ENCODE results near the gene SEZ6L. TPM values are rescaled to one million over a fixed set of nuclear protein-coding genes. Genes with fewer than 3 reads are reported as not detected.

SEZ6L gene
- total RNA-seq, 4 donors from 2014 or later: under 0.01 to 0.63 (median 0.22) TPM

GRCh38 chr22:26321469-26321913 lies 152.2 kb downstream of the SEZ6L start:
- no peak for DNase-seq (ENCODE audit: low spot score in 2 of 2)

GRCh38 chr22:26322179-26322905 lies 153.1 kb downstream of the SEZ6L start:
- H3K4me1 ChIP-seq: no peaks in the 10 kb centered on the region
- DNase-seq (ENCODE audit: low spot score in 2 of 2): no peak
- no peak overlapping the region for H3K4me3 ChIP-seq
- no peaks in the 10 kb centered on the region for H3K27me3 ChIP-seq
- no peaks in the 10 kb centered on the region for H3K9me3 ChIP-seq
- H3K27ac ChIP-seq: no peak overlapping the region
- 73 to 77% methylated on average over 11 of the region's 11 CpGs for WGBS, 2 donors
- H3K36me3 ChIP-seq: no peaks in the 10 kb centered on the region
- no peak for TF ChIP-seq CTCF (IDR thresholded peaks at IDR 0.05)
- TF ChIP-seq POLR2A (IDR thresholded peaks at IDR 0.05): no peak
- no peak for TF ChIP-seq EP300 (IDR thresholded peaks at IDR 0.05)

More at GRCh38 chr22:26321469-26321913, 152.2 kb downstream of the SEZ6L start:
- Histone ChIP-seq H3K9me3 (no peaks in the 10 kb centered on the region), H3K36me3 (no peaks in the 10 kb centered on the region), H3K27ac (no peak overlapping the region), H3K4me1 (no peaks in the 10 kb centered on the region), H3K4me3 (no peak overlapping the region), H3K27me3 (no peaks in the 10 kb centered on the region)
- TF ChIP-seq EP300 (IDR thresholded peaks at IDR 0.05) (no peak), POLR2A (IDR thresholded peaks at IDR 0.05) (no peak), CTCF (IDR thresholded peaks at IDR 0.05) (no peak)
- WGBS, 2 donors: 47 to 49% methylated on average over 12 of the region's 12 CpGs

- TF ChIP-seq EP300 (IDR thresholded peaks at IDR 0.05) (no peak), POLR2A (IDR thresholded peaks at IDR 0.05) (no peak), CTCF (IDR thresholded peaks at IDR 0.05) (no peak)
- Histone ChIP-seq H3K4me1 (no peaks in the 10 kb centered on the region), H3K27ac (no peak overlapping the region), H3K36me3 (no peaks in the 10 kb centered on the region), H3K4me3 (no peak overlapping the region), H3K27me3 (no peaks in the 10 kb centered on the region), H3K9me3 (no peaks in the 10 kb centered on the region)
- WGBS, 2 donors: 74% methylated on average over 5 of the region's 5 CpGs
- DNase-seq (ENCODE audit: low spot score in 2 of 2): no peak
Measured at GRCh38 chr22:26323013-26323412, 153.8 kb downstream of the SEZ6L start.

- Histone ChIP-seq H3K4me1 (no peaks in the 10 kb centered on the region), H3K36me3 (no peaks in the 10 kb centered on the region), H3K27me3 (no peaks in the 10 kb centered on the region), H3K9me3 (no peaks in the 10 kb centered on the region), H3K27ac (no peak overlapping the region), H3K4me3 (no peak overlapping the region)
- DNase-seq (ENCODE audit: low spot score in 2 of 2): no peak
- 76 to 77% methylated on average over 4 of the region's 4 CpGs for WGBS, 2 donors
- TF ChIP-seq POLR2A (IDR thresholded peaks at IDR 0.05) (no peak), EP300 (IDR thresholded peaks at IDR 0.05) (no peak), CTCF (IDR thresholded peaks at IDR 0.05) (no peak)
Measured at GRCh38 chr22:26324150-26324549, 154.9 kb downstream of the SEZ6L start.

GRCh38 chr22:26325641-26326040 lies 156.4 kb downstream of the SEZ6L start:
- H3K36me3 ChIP-seq: no peaks in the 10 kb centered on the region
- WGBS, 2 donors: 69 to 73% methylated on average over 4 of the region's 4 CpGs

More at GRCh38 chr22:26325641-26326040, 156.4 kb downstream of the SEZ6L start:
- H3K9me3 ChIP-seq: no peaks in the 10 kb centered on the region
- no peak overlapping the region for H3K4me3 ChIP-seq
- H3K27me3 ChIP-seq: no peaks in the 10 kb centered on the region
- no peak overlapping the region for H3K27ac ChIP-seq
- TF ChIP-seq EP300 (IDR thresholded peaks at IDR 0.05) (no peak), CTCF (IDR thresholded peaks at IDR 0.05) (no peak), POLR2A (IDR thresholded peaks at IDR 0.05) (no peak)
- DNase-seq (ENCODE audit: low spot score in 2 of 2): no peak
- no peaks in the 10 kb centered on the region for H3K4me1 ChIP-seq
